ENCODE results near the gene CD93.

The CD93 gene

DNA sequence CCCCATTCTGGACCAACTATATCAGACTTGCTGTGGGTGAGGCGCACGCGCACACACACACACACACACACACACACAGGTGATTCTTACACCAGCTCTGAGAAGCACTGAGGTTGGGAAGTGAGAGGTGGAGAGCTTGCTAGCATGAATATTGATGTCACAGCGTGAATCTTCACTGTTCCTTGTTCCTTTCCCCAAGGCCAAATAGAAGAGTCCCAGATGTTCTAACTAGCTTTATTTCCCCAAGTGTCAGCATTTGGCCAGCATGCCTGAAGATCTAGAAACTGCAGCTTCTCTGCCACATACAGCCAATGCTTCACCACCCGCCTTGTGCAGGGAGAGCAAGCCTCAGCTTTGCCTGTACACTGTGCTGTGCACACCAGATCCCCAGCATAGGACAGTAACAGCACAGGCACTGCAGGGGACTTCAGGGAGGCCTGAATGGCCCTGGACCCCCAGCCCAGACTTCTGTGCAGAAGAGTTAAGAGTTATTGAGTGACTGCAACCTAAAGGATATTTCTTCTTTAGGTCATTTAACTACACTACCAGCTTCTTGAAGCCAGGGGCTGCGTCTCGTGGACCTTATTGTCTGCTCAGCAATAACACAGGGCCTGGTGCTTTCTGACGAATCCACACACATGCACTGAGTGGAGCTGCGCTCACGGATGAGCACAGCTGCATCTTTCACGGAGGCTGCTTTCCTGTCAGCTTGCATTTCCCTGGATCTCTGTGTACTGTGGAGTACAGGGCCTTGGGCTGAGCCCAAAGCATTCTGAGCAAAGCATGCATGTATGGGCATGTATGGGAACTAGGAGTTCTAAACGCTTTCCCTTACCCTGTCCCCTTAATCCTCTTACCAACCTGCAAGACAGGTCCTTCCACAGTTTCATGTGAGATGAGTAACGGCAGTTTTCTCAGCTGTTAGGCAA lies 13.9 kb upstream of the CD93 start:
- no peak for TF ChIP-seq FOXP2 (optimal IDR thresholded peaks at IDR 0.05; ENCODE audit: borderline replicate concordance, extremely low read depth, extremely low read length, insufficient read depth)
- TF ChIP-seq, protein P1, sequence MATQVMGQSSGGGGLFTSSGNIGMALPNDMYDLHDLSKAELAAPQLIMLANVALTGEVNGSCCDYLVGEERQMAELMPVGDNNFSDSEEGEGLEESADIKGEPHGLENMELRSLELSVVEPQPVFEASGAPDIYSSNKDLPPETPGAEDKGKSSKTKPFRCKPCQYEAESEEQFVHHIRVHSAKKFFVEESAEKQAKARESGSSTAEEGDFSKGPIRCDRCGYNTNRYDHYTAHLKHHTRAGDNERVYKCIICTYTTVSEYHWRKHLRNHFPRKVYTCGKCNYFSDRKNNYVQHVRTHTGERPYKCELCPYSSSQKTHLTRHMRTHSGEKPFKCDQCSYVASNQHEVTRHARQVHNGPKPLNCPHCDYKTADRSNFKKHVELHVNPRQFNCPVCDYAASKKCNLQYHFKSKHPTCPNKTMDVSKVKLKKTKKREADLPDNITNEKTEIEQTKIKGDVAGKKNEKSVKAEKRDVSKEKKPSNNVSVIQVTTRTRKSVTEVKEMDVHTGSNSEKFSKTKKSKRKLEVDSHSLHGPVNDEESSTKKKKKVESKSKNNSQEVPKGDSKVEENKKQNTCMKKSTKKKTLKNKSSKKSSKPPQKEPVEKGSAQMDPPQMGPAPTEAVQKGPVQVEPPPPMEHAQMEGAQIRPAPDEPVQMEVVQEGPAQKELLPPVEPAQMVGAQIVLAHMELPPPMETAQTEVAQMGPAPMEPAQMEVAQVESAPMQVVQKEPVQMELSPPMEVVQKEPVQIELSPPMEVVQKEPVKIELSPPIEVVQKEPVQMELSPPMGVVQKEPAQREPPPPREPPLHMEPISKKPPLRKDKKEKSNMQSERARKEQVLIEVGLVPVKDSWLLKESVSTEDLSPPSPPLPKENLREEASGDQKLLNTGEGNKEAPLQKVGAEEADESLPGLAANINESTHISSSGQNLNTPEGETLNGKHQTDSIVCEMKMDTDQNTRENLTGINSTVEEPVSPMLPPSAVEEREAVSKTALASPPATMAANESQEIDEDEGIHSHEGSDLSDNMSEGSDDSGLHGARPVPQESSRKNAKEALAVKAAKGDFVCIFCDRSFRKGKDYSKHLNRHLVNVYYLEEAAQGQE (IDR thresholded peaks at IDR 0.05; ENCODE audit: insufficient read depth in 1 of 2, low read depth in 2 of 2, low read length in 2 of 2) = no peak

DNA sequence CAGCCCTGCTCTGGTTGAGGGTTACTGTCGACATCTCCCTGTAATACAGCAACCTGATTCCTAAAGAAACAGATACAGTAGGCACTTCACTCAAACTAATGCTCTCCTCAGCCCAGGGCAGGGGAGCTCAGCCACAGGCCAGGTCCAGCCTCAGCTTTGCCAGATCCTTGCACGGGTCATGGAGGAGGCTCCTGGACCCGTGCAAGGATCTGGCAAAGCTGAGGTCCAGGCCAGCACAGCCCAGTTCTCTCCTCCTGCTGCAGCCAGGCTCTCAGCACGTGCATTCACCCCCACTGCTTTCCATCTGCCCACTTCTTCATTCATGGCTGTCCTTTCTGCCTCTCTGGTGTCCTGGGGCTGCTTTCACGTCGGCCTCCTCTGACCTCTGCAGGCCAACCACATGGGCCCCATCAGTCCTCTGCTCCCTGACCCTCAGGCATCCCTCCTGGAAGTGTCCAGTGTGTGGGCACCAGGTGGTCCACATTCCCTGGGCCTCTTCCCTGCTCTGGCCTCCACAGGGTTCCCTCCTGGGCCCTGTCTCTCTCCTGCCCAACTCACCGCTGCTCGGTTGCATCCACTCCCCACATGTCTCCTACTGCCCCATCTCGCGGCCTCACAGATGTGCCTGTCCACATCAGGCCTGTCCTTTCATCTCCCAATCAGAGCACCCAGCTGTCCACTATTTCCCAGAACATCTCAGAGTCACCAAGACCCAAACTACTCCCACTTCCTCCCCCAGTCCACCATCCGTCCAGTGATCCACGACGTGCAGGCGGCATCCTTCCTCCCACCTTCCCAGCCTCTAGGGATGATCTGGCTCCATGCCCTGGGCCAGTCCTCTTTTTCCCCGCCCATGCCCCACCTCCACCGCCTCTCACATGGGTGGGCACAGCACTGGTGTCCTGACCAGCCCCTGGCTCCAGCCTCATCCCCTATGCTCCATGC lies 11.8 kb upstream of the CD93 start:
- TF ChIP-seq POLR2AphosphoS5 (IDR thresholded peaks at IDR 0.05; ENCODE audit: low read depth, low read length) = no peak
- TF ChIP-seq, protein P1 (IDR thresholded peaks at IDR 0.05; ENCODE audit: insufficient read depth in 1 of 2, low read depth in 2 of 2, low read length in 2 of 2) = no peak
- TF ChIP-seq FOXP2 (optimal IDR thresholded peaks at IDR 0.05; ENCODE audit: borderline replicate concordance, extremely low read depth, extremely low read length, insufficient read depth) = no peak
- TF ChIP-seq TAF1 (IDR thresholded peaks at IDR 0.05; ENCODE audit: borderline replicate concordance, insufficient read depth, low read length) = no peak
- no peak for TF ChIP-seq SIN3A (IDR thresholded peaks at IDR 0.05; ENCODE audit: borderline replicate concordance, insufficient read depth, low read length)

DNA sequence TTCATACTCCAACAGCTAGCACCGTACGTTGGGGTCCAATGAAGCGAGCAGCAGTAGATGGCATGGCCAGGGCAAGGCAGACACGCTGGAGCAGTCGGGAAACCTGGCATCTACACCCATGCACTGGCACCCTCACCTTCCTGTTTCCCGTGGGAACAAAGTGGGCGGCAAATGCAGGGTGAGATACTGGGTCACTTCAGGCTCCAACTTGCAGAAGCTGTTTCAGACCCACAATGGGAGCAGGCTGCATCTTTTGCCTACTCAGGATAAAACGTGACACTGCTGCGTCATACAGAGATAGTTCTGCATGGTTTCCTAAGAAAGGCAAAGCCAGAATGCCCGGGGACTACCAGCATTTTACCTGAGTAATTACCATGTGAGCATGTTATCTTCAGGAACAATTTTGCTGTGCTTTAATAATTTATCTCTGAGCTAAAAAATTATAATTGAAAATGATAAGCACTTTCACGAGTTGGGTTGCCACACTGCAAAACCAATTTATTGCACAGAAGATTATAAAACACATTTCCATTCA lies 10.9 kb upstream of the CD93 start:
- no peak for TF ChIP-seq POLR2AphosphoS5 (IDR thresholded peaks at IDR 0.05; ENCODE audit: low read depth, low read length)
- TF ChIP-seq FOXP2 (optimal IDR thresholded peaks at IDR 0.05; ENCODE audit: borderline replicate concordance, extremely low read depth, extremely low read length, insufficient read depth) = no peak
- TF ChIP-seq TAF1 (IDR thresholded peaks at IDR 0.05; ENCODE audit: borderline replicate concordance, insufficient read depth, low read length) = no peak
- TF ChIP-seq SIN3A (IDR thresholded peaks at IDR 0.05; ENCODE audit: borderline replicate concordance, insufficient read depth, low read length) = no peak
- TF ChIP-seq, protein P1 (IDR thresholded peaks at IDR 0.05; ENCODE audit: insufficient read depth in 1 of 2, low read depth in 2 of 2, low read length in 2 of 2) = no peak

DNA sequence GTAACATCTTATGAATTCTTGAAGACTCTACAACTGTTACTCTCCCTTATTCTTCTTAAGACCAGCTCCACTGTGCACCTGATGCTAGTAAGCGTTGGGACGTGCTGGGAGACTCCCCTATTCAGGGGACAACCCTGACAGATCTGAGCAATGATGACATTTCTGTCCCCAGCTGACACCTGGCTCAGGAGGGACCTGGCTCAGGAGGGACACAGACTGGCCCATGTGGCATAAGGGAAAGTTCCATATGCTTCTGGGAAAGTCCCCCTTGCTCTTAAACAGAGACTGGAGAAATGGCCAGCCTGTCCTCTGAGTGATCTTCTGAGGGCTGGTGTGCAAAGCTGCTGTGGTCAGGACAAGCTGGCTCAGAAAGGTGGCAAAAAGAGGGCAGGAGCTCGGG lies 10.0 kb upstream of the CD93 start:
- TF ChIP-seq POLR2AphosphoS5 (IDR thresholded peaks at IDR 0.05; ENCODE audit: low read depth, low read length) (no peak), TAF1 (IDR thresholded peaks at IDR 0.05; ENCODE audit: borderline replicate concordance, insufficient read depth, low read length) (no peak), SIN3A (IDR thresholded peaks at IDR 0.05; ENCODE audit: borderline replicate concordance, insufficient read depth, low read length) (no peak), FOXP2 (optimal IDR thresholded peaks at IDR 0.05; ENCODE audit: borderline replicate concordance, extremely low read depth, extremely low read length, insufficient read depth) (no peak)
- TF ChIP-seq, protein P1 (IDR thresholded peaks at IDR 0.05; ENCODE audit: insufficient read depth in 1 of 2, low read depth in 2 of 2, low read length in 2 of 2) = no peak
